Endothelial cell of umbilical vein (primary cell): ENCODE measurements around the gene MAPK8. TPM values are rescaled to one million over a fixed set of nuclear protein-coding genes. Genes with fewer than 3 reads are reported as not detected.
A peak's percentile ranks its signal among the peaks of the same experiment; 100 is the strongest.

Source experiments
- BruUV-seq: library from RNA; stranded (reverse); fragments of 400-500 nt; replicated peaks from 2 replicates; lab custom pipeline; 2021; lab: Mats Ljungman, UMichigan
- CTCF ChIA-PET: fragments of 300-600, 350-600 bp; sonication (Branson Sonifier 250); formaldehyde crosslinking; loops from one replicate; lab custom pipeline; 2021; ENCODE audit warnings: antibody characterized with exemption, inconsistent platforms; lab: Charles Lee
- POLR2A ChIA-PET: fragments of 300-600, 350-600 bp; sonication (Branson Sonifier 250); formaldehyde crosslinking; loops from one replicate; lab custom pipeline; 2021; ENCODE audit warnings: antibody characterized with exemption, inconsistent platforms; lab: Charles Lee
- DNase-seq: peaks from one replicate; pipeline ENCODE4 v3.0.0-alpha.2; 2011; ENCODE audit warnings: low read depth, low spot score
- FAIRE-seq: peaks from 2 replicates; lab custom pipeline; 2011; peaks lifted over from hg19 to GRCh38; lab: Jason Lieb, UNC
- H2AFZ ChIP-seq: 2 replicates; pipeline ENCODE4 v1.6.0; 2012; ENCODE audit warnings: low read depth, low read length, control low read depth, inconsistent platforms
- H3K27ac ChIP-seq: 2 replicates; pipeline ENCODE4 v1.5.1; 2011; ENCODE audit warnings: low read depth, mild to moderate bottlenecking, control low read depth, low read length, moderate library complexity; ENCODE audit not compliant: insufficient read depth
- H3K27me3 ChIP-seq, 2 experiments: 2 replicates each; pipeline versions ENCODE4 v1.6.0 to v1.6.1; 2011; ENCODE audit warnings: low read length in 2 of 2, mixed read lengths in 1 of 2; ENCODE audit not compliant: control insufficient read depth in 2 of 2, insufficient read depth in 2 of 2
- H3K36me3 ChIP-seq, 2 experiments: 2 replicates in 1 of 2; 3 replicates in 1 of 2; pipeline ENCODE4 v1.5.1; 2011; ENCODE audit warnings: low read length in 2 of 2, mild to moderate bottlenecking in 1 of 2, moderate library complexity in 1 of 2; ENCODE audit not compliant: control insufficient read depth in 2 of 2, insufficient read depth in 2 of 2; ENCODE audit errors: extremely low read depth in 1 of 2
- H3K4me1 ChIP-seq: 3 replicates; pipeline ENCODE4 v1.5.1; 2011; ENCODE audit warnings: mild to moderate bottlenecking, low read length; ENCODE audit not compliant: control insufficient read depth, insufficient read depth; ENCODE audit errors: extremely low read depth
- H3K4me2 ChIP-seq: 2 replicates; pipeline ENCODE4 v1.6.1; 2011; ENCODE audit warnings: low read length, control low read depth, mixed read lengths; ENCODE audit not compliant: insufficient read depth
- H3K4me3 ChIP-seq, 3 experiments: fragments of 200-600 bp in 1 of 3; sonication (generic), shearing (Covaris generic) in 1 of 3; replicated peaks in 1 of 3; 2 replicates each; pipeline ENCODE4 v1.5.1; 2011 to 2016; ENCODE audit warnings: control low read depth in 3 of 3, low read length in 3 of 3, mild to moderate bottlenecking in 2 of 3, inconsistent platforms in 1 of 3, low read depth in 1 of 3, moderate library complexity in 1 of 3; ENCODE audit not compliant: insufficient read depth in 1 of 3
- H3K79me2 ChIP-seq: 2 replicates; pipeline ENCODE4 v1.6.0; 2012; ENCODE audit warnings: low read length, inconsistent platforms; ENCODE audit not compliant: control insufficient read depth, insufficient read depth
- H3K9ac ChIP-seq: replicated peaks from 2 replicates; pipeline ENCODE3; 2011; ENCODE audit warnings: low read length, control low read depth; ENCODE audit not compliant: insufficient read depth; ENCODE audit errors: extremely low read depth
- H3K9me1 ChIP-seq: replicated peaks from 3 replicates; pipeline ENCODE4 v1.6.0; 2011; ENCODE audit warnings: mild to moderate bottlenecking, low read length; ENCODE audit not compliant: control insufficient read depth, insufficient read depth; ENCODE audit errors: extremely low read depth
- H3K9me3 ChIP-seq: replicated peaks from 2 replicates; pipeline ENCODE4 v1.5.1; 2012; ENCODE audit warnings: low read length, inconsistent platforms; ENCODE audit not compliant: control insufficient read depth, insufficient read depth
- H4K20me1 ChIP-seq: replicated peaks from 2 replicates; pipeline ENCODE3; 2011; ENCODE audit warnings: mild to moderate bottlenecking, low read length; ENCODE audit not compliant: control insufficient read depth, insufficient read depth; ENCODE audit errors: extremely low read depth
- CTCF ChIP-seq, 2 donors: IDR thresholded peaks; 1 replicate in 1 of 2; 2 replicates in 1 of 2; pipeline ENCODE4 v1.5.1; 2011; ENCODE audit warnings: low read length in 2 of 2, mild to moderate bottlenecking in 2 of 2, moderate library complexity in 2 of 2, control low read depth in 1 of 2, inconsistent platforms in 1 of 2, low read depth in 1 of 2; ENCODE audit not compliant: insufficient read depth in 1 of 2; ENCODE audit errors: extremely low read depth in 1 of 2
- EZH2 ChIP-seq: IDR thresholded peaks from 2 replicates; pipeline ENCODE4 v1.6.1; 2012; ENCODE audit warnings: borderline replicate concordance, low read depth, mild to moderate bottlenecking, moderate library complexity, low read length, inconsistent platforms; ENCODE audit not compliant: severe bottlenecking
- FOS ChIP-seq: IDR thresholded peaks from 2 replicates; pipeline ENCODE4 v1.6.1; 2011; ENCODE audit warnings: mild to moderate bottlenecking, low read length, moderate library complexity, borderline replicate concordance; ENCODE audit not compliant: insufficient read depth
- GATA2 ChIP-seq: IDR thresholded peaks from 2 replicates; pipeline ENCODE4 v1.7.0; 2011; ENCODE audit warnings: low read depth, mild to moderate bottlenecking, moderate library complexity, mixed read lengths, low read length; ENCODE audit not compliant: insufficient read length, insufficient read depth
- JUN ChIP-seq: IDR thresholded peaks from 2 replicates; pipeline ENCODE4 v1.6.1; 2011; ENCODE audit warnings: borderline replicate concordance, low read depth; ENCODE audit not compliant: insufficient read length, insufficient read depth
- MAX ChIP-seq: IDR thresholded peaks from 2 replicates; pipeline ENCODE4 v1.6.1; 2011; ENCODE audit not compliant: insufficient read depth, insufficient read length
- MYC ChIP-seq: IDR thresholded peaks from one replicate; pipeline ENCODE4 v1.6.1; 2011; ENCODE audit warnings: mild to moderate bottlenecking, low read depth, low read length
- POLR2A ChIP-seq: IDR thresholded peaks from 2 replicates; pipeline ENCODE4 v1.6.1; 2012; ENCODE audit warnings: low read depth, mild to moderate bottlenecking, control low read depth, low read length
- POLR2AphosphoS5 ChIP-seq: IDR thresholded peaks from 2 replicates; pipeline ENCODE4 v1.6.1; 2012; ENCODE audit warnings: low read depth, mild to moderate bottlenecking, control low read depth, low read length, moderate library complexity; ENCODE audit not compliant: insufficient read depth
- dilution Hi-C: fragments of 300-500 bp; cut with MboI; formaldehyde crosslinking; loops from one replicate; pipeline ENCODE4 v1.15.0; 2019; ENCODE audit warnings: low sequenced_read_pairs; ENCODE audit not compliant: extremely low pct_ligation_motif_present
- intact Hi-C: fragments of 100-400 bp; cut with micrococcal nuclease; formaldehyde crosslinking; loops from one replicate; pipeline ENCODE4 v1.10.0; 2022
- polyA plus RNA-seq, 4 experiments: library from polyadenylated mRNA; depleted of rRNA in 3 of 4; stranded (reverse) in 3 of 4; unstranded in 1 of 4; fragments of >200 nt; gene quantifications; 2 replicates each; pipeline versions ENCODE4 v1.2.1 to v1.2.3, GENCODE V29; 2011 to 2012; ENCODE audit warnings: missing spikeins in 1 of 4
- total RNA-seq: library from RNA; stranded (reverse); gene quantifications from 2 replicates; pipeline ENCODE4 v1.2.3, GENCODE V29; 2021

Gene MAPK8
- total and polyA plus RNA-seq, 2 donors (not counting 3 experiments of a cell fraction or from before 2014, with no cell fraction given), result 25.3 to 56.2 TPM

GRCh38 chr10:48467669-48468068 lies 161.2 kb downstream of the MAPK8 start:
- no peak overlapping the region for H3K4me3 ChIP-seq
- CTCF ChIA-PET, result interaction anchor here (1.0 to 2.0 kb wide), 2 partner anchors 9 to 103 kb away, joined by 3 to 6 read pairs; no protein-coding TSS in a partner anchor
- TF ChIP-seq CTCF (IDR thresholded peaks at IDR 0.05; ENCODE audit: extremely low read depth in 1 of 2, insufficient read depth in 1 of 2, low read depth in 1 of 2, low read length in 2 of 2) (no peak), EZH2 (no peak), FOS (no peak), POLR2AphosphoS5 (no peak), MAX (no peak), MYC (no peak), POLR2A (no peak), JUN (no peak), GATA2 (no peak)

More at GRCh38 chr10:48467669-48468068, 161.2 kb downstream of the MAPK8 start:
- no TSS peak for BruUV-seq
- H3K4me1 ChIP-seq, result peaks cover 18% of the 10 kb centered on the region
- H3K9me1 ChIP-seq, result no peaks in the 10 kb centered on the region
- no peak overlapping the region for H3K9ac ChIP-seq
- H3K9me3 ChIP-seq, result no peaks in the 10 kb centered on the region
- intact Hi-C loops, result no loop called here
- no peak for DNase-seq
- FAIRE-seq, result peak; percentile 84
- POLR2A ChIA-PET, result no interaction called here
- H3K36me3 ChIP-seq, result no peaks in the 10 kb centered on the region
- no peaks in the 10 kb centered on the region for H4K20me1 ChIP-seq
- H3K27me3 ChIP-seq, result no peaks in the 10 kb centered on the region
- peaks cover 16% of the 10 kb centered on the region for H3K79me2 ChIP-seq
- no peak overlapping the region for H2AFZ ChIP-seq
- no peak overlapping the region for H3K27ac ChIP-seq
- no peak overlapping the region for H3K4me2 ChIP-seq
- dilution Hi-C loops, result no loop called here
